Endothelial cell of umbilical vein (primary cell): ENCODE data around the gene SOX10.

ENCODE experiments used
- EZH2 ChIP-seq: IDR thresholded peaks from 2 replicates; pipeline ENCODE4 v1.6.1; 2012; ENCODE audit warnings: borderline replicate concordance, low read depth, mild to moderate bottlenecking, moderate library complexity, low read length, inconsistent platforms; ENCODE audit not compliant: severe bottlenecking
- GATA2 ChIP-seq: IDR thresholded peaks from 2 replicates; pipeline ENCODE4 v1.7.0; 2011; ENCODE audit warnings: low read depth, mild to moderate bottlenecking, moderate library complexity, mixed read lengths, low read length; ENCODE audit not compliant: insufficient read length, insufficient read depth
- MAX ChIP-seq: IDR thresholded peaks from 2 replicates; pipeline ENCODE4 v1.6.1; 2011; ENCODE audit not compliant: insufficient read depth, insufficient read length
- MYC ChIP-seq: IDR thresholded peaks from one replicate; pipeline ENCODE4 v1.6.1; 2011; ENCODE audit warnings: mild to moderate bottlenecking, low read depth, low read length
- POLR2A ChIP-seq: IDR thresholded peaks from 2 replicates; pipeline ENCODE4 v1.6.1; 2012; ENCODE audit warnings: low read depth, mild to moderate bottlenecking, control low read depth, low read length
- POLR2AphosphoS5 ChIP-seq: IDR thresholded peaks from 2 replicates; pipeline ENCODE4 v1.6.1; 2012; ENCODE audit warnings: low read depth, mild to moderate bottlenecking, control low read depth, low read length, moderate library complexity; ENCODE audit not compliant: insufficient read depth
- TF ChIP-seq, protein P1 (sequence below), 2 donors: IDR thresholded peaks; 1 replicate in 1 of 2; 2 replicates in 1 of 2; pipeline ENCODE4 v1.5.1; 2011; ENCODE audit warnings: low read length in 2 of 2, mild to moderate bottlenecking in 2 of 2, moderate library complexity in 2 of 2, control low read depth in 1 of 2, inconsistent platforms in 1 of 2, low read depth in 1 of 2; ENCODE audit not compliant: insufficient read depth in 1 of 2; ENCODE audit errors: extremely low read depth in 1 of 2

DNA sequence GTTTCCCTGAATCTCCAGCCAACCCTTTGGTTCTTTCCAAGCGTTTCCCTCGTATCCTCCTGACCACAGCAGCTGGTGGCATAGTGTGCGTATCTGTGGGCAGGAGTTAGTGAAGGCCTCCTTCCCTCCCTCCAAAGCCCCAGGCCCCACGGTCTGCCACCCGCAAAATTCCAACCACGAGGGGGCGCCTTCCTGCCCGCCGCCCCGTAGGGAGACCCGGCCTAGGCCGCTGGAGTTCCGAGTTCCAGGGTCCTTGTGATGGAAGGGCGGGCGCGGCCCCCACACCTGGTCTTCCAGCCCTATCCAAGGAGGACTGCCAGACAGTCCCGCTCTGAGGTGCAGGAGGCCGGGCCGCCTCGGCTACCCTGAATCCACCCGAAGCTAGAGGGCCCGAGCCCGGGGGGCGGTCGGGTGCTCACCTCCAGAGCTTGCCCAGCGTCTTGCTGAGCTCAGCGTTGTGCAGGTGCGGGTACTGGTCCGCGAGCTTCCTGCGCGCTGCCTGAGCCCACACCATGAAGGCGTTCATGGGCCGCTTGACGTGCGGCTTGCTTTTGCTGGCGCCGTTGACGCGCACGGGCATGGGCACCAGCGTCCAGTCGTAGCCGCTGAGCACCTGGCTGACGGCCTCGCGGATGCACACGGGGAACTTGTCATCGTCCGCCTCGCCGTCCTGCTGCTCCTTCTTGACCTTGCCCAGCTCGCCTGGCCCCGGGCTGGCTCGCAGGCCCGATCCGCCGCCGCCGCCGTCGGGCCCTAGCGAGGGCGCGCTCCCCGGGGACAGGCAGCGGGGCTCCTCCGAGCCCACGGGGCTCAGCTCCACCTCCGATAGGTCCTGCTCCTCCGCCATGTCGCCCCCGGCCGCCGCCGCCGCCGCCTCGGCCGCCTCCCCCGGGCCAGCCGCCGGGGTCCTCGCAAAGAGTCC lies 1.2 kb downstream of the SOX10 start:
- TF ChIP-seq, protein P1, sequence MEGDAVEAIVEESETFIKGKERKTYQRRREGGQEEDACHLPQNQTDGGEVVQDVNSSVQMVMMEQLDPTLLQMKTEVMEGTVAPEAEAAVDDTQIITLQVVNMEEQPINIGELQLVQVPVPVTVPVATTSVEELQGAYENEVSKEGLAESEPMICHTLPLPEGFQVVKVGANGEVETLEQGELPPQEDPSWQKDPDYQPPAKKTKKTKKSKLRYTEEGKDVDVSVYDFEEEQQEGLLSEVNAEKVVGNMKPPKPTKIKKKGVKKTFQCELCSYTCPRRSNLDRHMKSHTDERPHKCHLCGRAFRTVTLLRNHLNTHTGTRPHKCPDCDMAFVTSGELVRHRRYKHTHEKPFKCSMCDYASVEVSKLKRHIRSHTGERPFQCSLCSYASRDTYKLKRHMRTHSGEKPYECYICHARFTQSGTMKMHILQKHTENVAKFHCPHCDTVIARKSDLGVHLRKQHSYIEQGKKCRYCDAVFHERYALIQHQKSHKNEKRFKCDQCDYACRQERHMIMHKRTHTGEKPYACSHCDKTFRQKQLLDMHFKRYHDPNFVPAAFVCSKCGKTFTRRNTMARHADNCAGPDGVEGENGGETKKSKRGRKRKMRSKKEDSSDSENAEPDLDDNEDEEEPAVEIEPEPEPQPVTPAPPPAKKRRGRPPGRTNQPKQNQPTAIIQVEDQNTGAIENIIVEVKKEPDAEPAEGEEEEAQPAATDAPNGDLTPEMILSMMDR (IDR thresholded peaks at IDR 0.05; ENCODE audit: extremely low read depth in 1 of 2, insufficient read depth in 1 of 2, low read depth in 1 of 2, low read length in 2 of 2): peak; percentile 32 to 37
- TF ChIP-seq MYC (no peak), POLR2A (no peak), POLR2AphosphoS5 (no peak), MAX (no peak), EZH2 (peak; percentile 35), GATA2 (no peak)
